GM13976 (cell line): ENCODE measurements around the gene CATSPER3.
A peak's percentile ranks its signal among the peaks of the same experiment; 100 is the strongest.
"Not testable (repeated sequence)": the region's sequence is repeated elsewhere in the genome, so short reads cannot be mapped to it uniquely, and the experiment has no call there.

Source experiments
- DNase-seq: peaks from one replicate; pipeline ENCODE4 v3.0.0; 2012; ENCODE audit warnings: low spot score
- in situ Hi-C: fragments of 300-500 bp; cut with MboI; formaldehyde crosslinking; loops from one replicate; pipeline ENCODE4 v1.12.0; 2022; ENCODE audit warnings: low sequenced_read_pairs, mixed read lengths, inconsistent platforms; ENCODE audit not compliant: unreplicated experiment
- TF ChIP-seq, protein P1 (sequence below): IDR thresholded peaks from 2 replicates; pipeline ENCODE4 v1.5.1; 2012; ENCODE audit warnings: borderline replicate concordance, mild to moderate bottlenecking; ENCODE audit not compliant: insufficient read depth; ENCODE audit errors: extremely low read depth, missing control alignments, control extremely low read depth

The CATSPER3 gene

DNA sequence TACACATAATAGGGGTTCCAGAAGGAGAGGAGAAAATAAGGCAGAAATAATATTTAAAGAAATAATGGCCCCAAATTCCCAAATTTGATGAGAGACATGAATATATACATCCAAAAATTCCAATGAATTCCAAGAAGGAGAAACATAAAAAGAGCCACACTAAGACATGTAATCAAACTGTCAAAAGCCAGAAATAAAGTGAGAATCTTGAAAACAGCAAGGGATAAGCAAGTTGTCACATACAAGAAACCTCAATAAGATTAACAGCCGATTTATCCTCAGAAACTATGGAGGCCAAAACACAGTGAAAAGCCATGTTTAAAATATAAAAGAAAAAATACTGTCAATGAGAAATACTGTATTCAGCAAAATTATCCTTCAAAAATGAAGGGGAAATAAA, 14.5 kb downstream of the CATSPER3 start:
- DNase-seq: no peak
- TF ChIP-seq, protein P1, sequence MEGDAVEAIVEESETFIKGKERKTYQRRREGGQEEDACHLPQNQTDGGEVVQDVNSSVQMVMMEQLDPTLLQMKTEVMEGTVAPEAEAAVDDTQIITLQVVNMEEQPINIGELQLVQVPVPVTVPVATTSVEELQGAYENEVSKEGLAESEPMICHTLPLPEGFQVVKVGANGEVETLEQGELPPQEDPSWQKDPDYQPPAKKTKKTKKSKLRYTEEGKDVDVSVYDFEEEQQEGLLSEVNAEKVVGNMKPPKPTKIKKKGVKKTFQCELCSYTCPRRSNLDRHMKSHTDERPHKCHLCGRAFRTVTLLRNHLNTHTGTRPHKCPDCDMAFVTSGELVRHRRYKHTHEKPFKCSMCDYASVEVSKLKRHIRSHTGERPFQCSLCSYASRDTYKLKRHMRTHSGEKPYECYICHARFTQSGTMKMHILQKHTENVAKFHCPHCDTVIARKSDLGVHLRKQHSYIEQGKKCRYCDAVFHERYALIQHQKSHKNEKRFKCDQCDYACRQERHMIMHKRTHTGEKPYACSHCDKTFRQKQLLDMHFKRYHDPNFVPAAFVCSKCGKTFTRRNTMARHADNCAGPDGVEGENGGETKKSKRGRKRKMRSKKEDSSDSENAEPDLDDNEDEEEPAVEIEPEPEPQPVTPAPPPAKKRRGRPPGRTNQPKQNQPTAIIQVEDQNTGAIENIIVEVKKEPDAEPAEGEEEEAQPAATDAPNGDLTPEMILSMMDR: no peak
- in situ Hi-C loops: no loop called here

DNA sequence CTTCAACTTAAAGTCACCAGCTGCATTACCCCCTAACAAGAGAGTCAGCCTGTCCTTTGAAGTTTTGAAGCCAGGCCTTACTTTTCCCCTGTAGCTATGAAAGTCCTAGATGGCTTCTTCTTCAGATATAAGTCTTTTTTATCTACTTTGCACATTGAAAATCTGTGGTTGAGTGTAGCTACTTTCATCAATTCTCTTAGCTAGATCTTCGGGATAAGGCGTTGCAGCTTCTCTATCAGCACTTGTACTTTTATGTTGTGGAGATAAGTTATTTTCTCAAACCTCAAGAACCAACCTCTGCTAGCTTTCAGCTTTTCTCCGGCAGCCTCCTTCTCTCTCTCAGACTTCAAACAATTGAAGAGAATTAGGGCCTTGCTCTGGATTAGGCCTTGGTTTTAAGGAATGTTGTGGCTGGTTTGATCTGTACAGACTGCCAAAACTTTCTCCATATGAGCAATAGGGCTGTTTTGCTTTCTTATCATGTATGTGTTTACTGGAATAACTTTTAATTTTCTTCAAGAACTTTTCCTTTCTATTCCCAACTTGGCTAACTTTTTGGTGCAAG, 21.6 kb downstream of the CATSPER3 start:
- no peak for DNase-seq
- in situ Hi-C loops: no loop called here
- TF ChIP-seq, protein P1: no peak

DNA sequence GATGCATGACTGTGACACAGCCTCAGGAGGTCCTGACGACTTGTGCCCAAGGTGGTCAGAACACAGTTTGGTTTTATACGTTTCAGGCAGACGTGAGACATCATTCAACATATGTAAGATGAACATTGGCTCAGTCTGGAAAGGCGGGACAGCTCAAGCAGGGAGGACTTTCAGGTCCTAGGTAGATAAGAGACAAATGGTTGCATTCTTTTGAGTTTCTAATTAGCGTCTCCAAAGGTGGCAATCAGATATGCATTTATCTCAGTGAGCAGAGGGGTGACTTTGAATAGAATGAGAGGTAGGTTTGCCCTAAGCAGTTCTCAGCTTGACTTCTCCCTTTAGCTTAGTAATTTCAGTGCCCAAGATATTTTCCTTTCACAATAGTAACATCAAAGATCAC, 22.5 kb downstream of the CATSPER3 start:
- DNase-seq, in situ Hi-C loops: not testable (repeated sequence)

DNA sequence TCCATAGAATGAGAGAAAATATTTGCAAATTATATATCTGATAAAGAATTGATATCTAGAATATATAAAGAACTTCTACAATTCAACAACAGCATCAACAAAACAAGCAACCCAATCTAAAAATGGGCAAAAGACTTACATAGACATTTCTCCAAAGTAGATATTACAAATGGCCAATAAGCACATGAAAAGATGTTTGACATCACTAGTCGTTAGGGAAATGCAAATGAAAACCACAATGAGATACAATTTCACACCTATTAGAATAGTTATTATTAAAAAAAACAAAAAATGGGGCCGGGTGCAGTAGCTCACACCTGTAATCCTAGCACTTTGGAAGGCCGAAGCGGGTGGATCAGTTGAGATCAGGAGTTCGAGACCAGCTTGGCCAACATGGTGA, 24.4 kb downstream of the CATSPER3 start:
- in situ Hi-C loops: no loop called here
- TF ChIP-seq, protein P1: no peak
- DNase-seq: no peak

DNA sequence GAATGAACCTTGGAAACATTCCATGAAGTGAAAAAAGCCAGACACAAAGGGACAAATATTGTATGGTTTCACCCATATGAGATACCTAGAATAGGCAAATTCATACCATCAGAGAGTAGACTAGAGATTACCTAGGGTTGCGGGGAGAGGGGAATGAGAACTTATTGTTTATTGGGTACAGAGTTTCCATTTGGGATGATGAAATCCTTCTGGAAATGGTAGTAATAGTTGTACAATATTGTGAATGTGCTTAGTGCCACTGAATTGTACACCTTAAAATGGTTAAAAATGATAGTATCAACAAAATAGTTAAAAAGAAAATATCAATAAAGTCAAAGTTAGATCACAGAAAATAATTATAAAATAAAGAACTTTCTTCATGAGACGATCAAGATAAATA, 25.5 kb downstream of the CATSPER3 start:
- in situ Hi-C loops: no loop called here
- DNase-seq: no peak

DNA sequence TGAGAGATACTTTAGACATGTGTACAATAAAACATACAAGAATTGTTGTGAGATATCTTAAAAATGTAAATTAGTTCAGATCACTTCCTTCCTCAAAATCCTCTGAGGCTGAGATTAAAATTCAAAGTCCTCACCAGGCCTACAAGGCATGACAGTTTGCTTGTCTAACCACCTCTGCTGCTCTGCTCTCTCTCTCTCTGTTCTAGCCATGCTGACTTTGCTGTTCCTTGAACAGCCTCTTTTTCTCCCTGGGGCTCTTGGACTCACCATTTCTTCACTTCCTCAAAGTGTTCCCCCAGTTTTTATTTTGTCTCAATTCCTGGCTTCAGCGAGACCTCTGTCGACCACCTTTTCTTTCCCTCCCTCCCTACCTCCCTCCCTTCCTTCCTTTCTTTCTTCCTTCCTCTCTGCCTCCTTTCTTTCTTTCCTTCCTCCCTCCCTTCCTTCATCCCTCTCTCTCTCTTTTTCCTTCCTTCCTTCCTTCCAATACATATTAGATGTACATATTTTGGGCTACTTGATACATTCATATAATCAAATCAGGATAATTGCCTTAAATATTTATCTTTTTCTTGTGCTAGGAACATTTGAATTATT, 27.0 kb downstream of the CATSPER3 start:
- peak; percentile 16 for DNase-seq
- TF ChIP-seq, protein P1: no peak
- in situ Hi-C loops: no loop called here

More for the DNA sequence above, 25.5 kb downstream of the CATSPER3 start:
- TF ChIP-seq, protein P1: no peak

DNA sequence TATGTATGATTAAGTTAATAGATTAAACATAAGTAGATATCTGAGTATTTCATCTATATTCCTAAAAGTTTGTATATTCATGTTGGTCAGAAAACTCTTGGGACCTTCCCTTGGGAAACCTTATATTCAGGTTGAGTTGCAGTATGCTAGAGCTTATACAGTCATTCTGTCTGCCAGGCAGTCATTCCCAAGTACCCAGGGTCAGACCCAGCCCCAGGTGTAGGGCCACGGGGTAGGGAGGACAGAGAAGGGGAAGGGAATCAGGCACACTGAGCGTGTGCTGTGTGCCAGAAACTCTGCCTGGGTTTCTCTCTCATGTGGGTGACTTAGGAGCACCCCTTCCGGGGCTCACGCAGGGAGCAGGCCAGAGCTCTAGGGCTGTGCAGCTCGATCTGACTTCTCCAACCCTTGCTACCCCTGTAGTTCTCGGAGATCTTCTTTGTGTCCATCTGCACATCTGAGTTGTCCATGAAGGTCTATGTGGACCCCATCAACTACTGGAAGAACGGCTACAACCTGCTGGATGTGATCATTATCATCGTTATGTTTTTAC, 28.2 kb downstream of the CATSPER3 start:
- TF ChIP-seq, protein P1: no peak
- in situ Hi-C loops: no loop called here
- DNase-seq: no peak
